ENCODE data around the gene LZIC. TPM values are rescaled to one million over a fixed set of nuclear protein-coding genes. Genes with fewer than 3 reads are reported as not detected.

Gene LZIC
- polyA plus RNA-seq, 10 donors, result 49.1 to 64.7 (median 56.4) TPM

DNA sequence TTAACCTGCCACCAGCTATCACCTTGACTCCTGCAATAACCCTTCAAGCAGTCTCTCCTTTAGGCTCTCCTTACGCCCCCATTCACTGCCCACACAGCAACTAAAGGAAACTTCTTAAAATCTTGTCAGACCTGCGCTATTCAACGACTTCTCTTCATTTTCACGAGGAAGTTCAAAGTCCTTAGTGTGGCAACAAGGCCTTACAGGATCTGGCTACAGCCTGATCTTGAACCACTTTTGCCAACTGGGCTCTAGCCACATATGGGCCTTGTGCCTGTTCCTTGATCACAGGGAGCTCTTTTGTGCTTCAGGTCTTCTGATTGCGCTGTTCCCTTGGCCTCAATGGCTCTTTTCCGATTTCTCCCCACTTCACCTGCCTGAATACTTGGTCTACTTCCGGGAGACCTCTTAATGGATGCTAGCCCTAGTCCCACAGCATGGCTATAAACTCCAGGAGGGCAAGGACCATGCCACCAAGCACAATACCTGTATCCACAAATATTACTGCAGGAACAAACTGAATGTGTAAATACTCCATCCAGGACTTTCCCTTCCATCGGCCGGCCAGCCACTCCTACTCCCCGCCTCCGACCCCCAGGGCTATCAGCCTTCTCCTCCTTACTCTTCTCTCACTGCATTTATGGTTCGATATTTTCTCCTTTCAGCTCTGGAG, 30.8 kb downstream of the LZIC start:
- DNase-seq, result no peak

DNA sequence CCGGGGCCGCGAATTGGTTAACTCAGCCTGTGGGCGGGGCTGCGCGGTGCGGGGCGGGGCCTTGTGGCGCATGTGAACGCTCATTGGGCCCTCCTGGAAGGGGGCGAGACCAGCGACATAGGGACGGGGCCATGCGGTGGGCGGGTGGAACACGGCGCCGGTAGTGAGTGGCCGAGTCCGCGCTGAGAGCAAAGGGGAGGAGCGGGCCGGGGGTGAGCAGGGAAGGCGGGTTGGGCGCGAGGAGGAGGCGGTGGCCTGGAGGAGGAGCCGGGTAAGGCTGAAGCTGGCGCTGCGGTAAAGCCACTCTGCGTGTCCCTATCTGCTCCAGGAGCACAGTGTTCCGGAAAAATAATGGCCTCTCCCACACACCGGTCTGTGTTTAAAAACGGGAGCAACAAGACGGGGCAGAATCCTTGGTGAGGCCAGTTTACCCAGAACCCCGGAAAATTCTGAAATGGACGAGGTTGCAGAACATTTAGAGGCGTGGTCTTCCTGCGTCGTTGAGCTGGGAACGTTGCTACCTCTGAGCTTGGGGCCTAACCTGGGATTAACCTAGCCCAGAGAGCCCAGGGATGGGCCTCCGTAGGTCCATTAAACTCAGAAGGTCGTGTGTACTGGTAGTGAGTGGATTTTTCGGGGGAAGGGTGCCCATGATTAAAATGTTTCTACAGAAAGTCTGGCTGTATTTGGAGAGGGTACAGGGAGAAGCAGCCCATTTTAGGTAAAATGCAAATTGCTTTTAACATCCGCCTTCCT, 32.6 kb downstream of the LZIC start:
- peak; percentile 99 to 100 (median 99) for DNase-seq

GRCh38 chr1:9910076-9910422, 33.1 kb downstream of the LZIC start, which contains the start of gene CTNNBIP1:
CTNNBIP1 (minus strand) TSS chr1:9910269; CDS start chr1:9872064, 38,205 bp downstream.
- no peak for DNase-seq

- peak in 1 of 3 donors; percentile 38 for DNase-seq
Measured at GRCh38 chr1:9909234-9910046, 33.8 kb downstream of the LZIC start.

GRCh38 chr1:9908871-9909233, 34.3 kb downstream of the LZIC start:
- DNase-seq, result no peak

DNA sequence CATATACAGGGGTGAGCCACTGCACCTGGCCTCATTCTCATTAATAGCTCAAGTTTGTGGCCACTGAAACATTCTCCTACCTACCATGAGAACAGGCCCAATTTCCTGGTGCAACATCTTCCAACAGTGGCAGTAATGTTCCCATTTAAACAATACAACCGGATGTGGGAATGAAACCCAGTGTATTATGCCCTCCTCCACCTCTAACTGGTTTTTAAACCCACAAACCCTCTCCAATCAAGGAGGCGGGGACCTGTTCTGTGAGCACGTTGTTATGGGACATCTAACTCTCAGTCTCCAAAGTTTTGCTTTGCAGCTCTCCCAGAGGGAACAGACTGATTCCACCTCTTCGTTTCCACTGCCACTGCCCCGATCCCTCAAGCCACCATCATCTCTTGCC, 35.8 kb downstream of the LZIC start:
- DNase-seq, result no peak

DNA sequence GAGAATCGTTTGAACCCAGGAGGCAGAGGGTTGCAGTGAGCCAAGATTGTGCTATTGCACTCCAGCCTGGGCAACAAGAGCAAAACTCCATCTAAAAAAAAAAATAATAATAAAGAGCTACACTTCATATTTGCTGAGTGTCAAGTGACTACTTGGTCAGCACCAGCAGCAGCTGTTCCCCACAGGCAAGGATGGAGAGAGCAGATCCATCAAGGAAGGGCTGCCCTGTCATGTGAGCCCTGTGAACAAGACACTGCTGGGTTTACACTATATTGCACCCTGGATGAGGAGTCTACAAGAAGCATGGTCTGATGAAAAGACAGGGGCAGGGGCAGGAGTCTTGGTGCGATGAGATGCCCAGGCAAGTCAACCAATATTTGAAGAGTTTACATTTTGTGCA, 36.7 kb downstream of the LZIC start:
- DNase-seq, result no peak

GRCh38 chr1:9905010-9905409, 38.2 kb downstream of the LZIC start:
- no peak for DNase-seq

DNA sequence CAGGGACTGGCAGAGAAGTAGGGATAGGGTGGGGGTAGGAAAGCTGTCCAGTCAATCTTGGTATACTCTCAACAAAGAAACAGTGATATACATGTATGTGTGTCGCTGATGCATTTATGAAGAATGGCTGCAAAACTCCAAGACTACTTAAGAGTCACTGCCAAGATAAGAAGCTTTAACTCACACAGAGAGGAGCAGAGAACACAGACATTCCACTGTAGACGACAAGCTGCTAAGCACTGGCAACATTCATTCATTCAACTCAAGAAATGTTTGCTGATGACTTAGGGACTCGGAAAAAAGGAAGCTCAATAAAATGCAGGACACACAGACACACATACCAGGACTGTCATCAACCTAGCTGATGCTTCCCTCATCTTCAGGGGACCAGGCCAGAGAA, 38.6 kb downstream of the LZIC start:
- DNase-seq, result no peak

DNA sequence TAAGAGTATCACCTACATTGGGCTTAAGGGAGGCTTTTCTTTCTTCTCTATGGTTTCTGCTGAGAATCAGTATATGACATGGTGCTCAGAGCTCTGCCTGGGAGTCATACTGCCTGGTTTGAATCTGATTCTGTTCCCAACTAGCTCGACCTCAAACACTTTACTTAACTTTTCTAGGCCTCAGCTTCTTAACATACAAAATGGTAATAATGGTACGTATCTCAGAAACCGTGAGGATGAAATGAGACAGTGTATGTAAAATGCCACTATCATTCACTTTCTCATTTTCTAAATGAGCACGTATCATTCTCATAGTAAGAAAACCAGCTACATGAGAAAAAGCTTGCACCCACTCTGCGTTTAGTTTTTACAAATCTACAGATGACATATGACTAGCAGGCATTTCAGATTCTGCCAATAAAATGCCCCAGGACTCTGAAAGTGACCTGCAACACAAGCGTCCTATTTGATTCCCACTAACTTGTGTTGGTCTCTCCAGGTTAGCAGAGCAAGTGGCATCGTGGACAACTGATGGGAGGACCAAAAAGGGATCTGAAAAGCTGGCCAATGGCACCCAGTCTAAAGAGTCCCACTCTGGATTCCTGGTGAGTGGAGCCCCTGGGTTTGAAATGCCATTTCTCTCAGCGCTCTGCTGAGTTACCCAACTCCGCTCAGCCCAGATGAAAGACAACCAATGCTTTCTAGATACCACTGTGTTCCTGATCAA, 39.2 kb downstream of the LZIC start:
- no peak for DNase-seq

- DNase-seq, result no peak
Measured at GRCh38 chr1:9902060-9902452, 41.1 kb downstream of the LZIC start.

DNA sequence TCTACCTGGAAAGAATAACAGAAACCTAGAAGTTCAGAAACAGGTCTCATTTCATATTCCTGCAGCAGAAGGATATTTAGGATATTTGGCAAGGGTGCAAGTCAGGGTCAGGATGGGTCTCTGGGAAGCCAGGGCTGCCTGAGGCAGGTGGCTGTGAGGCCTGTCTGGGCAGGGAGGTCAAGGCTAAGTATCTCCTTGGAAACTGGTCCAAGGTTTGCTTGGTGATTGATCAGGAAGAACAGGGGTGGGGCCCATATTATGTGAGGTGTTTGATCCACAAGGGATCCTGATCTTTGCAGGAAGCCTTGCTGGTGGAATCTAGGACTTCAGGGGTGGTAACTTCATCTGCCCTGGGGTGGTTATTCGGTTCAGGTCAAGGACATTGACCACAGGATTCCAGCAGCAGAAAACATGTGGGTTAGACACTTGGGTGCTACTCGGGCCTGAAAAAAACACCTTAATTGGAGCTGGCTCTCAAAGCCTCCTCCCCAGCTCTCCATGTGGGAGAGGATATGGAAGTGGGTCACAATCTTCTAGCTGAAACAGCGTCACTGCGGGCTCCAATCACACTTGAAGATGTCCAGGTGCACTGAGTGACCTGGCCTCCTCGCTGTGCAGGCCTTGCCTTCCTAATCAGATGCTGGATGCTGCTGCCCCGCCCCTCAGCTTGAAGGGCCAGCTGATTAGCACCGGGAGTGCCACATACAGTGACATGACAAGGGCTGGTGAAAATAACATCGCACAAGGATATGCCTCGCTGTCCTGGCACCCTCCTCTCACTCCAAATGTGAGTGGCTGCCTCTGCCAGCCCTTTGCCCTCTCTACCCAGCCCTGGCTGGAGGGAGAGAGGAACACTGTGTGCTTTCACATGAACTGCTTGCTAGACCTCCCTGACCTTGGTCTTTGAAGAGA, 41.8 kb downstream of the LZIC start:
- no peak for DNase-seq

DNA sequence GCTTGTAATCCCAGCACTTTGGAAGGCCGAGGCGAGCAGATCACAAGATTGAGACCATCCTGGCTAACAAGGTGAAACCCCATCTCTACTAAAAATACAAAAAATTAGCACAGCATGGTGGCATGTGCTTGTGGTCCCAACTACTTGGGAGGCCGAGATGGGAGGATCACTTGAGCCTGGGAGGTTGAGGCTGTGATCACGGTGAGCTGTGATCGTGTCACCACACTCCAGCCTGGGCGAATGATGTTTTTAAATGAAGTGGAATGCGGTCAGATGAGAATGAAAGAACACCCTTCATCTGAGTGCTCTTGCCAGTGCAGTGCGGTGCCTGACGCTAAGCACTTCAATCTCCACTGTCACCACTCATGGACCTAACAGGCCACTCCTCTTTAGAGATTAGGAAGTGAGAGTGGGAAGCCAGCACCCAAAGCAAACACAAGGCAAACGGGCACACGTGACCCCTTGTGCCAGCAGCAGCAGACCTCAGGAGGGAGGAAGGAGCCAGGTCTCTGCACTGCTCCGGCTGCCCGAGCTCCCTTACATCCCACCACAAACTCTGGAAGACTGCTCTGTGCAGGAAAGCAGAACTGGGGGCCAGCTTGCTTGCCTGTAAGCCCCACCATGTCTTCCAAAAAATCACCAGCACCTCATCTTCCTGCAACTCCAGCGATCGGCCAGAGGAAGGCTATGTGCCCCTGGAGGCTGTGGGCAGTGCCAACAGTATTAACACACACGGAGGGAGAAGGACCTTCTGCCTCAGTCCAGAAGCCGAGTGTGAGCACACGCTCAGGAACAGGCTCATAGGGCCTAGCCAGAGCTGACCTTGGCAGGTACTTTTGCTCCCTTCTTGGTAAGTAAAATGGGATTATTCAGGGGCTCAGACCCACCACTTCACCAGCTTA, 42.8 kb downstream of the LZIC start:
- DNase-seq, result peak in 1 of 3 donors; percentile 45

- no peak for DNase-seq
Measured at GRCh38 chr1:9894115-9894514, 49.1 kb downstream of the LZIC start.

DNA sequence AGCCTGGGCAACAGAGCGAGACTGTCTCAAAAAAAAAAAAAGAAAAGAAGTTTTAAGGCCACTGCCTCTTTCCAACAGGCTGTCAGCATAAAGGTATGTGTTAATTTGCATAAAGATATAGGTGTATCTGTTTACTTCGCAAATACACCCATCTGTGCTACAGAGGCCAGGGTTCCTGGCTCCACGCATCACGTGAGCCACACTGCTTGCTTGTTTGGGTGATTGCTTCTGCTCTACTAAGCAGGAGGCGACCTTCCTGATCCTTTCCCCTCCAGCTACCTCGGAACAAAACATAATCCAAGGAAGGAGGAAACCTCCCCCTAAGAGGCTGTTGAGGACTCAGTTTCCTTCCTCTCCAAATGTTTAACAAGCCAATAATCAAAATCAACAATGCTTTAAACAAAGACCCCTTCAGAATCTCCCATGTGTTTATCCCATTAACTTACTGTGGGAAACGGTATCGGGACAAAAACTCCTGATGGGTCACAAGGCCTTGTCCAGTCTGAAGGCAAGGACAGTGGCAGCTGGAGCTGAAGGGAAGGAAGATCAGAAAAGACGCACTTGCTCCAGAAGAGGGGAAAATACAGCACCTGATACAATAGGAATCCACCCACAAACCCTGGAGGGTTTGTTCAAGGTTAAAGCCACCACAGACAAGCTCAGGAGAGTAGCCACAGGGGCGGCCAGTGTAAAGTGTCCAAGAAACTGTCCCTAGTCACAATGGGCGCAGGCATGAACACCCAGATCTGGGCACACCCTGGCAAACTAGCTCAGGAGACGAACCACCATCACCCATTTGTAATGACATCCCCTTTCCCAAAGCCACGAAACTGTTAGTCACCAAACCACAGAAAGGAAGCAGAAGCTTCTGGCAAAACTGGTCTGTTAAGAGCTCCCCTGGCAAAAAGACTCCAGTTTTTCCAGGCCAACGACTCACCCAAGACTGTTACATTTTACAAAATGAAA, 50.3 kb downstream of the LZIC start:
- DNase-seq, result peak in 1 of 3 donors; percentile 63

DNA sequence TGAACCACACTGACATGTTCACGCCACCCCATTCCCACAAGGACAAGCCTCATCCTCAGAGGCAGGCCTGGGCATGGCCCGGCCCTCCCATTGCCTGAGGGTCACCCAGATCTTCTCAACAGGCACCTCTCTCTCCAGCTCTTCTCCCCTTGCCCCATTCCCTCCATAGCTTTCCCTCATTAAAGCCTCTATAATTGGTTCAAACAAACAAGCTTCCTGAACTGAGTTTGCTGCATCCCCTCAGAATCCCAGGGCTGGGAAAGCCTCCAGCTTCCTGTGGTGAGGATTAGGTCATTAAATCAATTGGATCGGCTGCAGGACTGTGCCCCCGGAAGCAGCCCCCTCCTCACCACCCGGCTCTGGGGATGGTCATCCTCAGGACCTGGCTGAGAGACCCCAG, 52.0 kb downstream of the LZIC start:
- DNase-seq, result no peak

GRCh38 chr1:9890224-9890731, 52.9 kb downstream of the LZIC start:
- peak in 2 of 3 donors; percentile 69 to 83 for DNase-seq

DNA sequence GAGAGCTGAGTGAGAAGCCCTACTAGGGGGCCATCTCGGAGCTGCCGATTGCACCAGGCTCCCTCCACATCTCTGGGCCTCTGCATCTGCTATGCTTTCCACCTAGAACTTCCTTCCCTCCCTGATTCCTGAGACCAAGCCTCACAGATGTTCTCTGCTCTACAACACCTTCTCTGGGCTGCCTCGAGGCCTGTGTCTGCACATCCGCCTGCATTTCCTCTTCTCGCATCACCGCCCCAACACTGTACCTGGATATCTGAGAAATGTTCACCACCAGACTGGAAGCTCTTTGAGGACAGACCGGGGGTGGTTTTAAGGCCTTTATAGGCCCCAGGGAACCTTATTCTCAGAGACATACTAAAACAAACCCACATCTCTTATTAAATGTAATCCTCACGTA, 53.8 kb downstream of the LZIC start:
- DNase-seq, result no peak
